PFSK-1 (cell line): ENCODE data around the gene GSE1.

Experiments used
- POLR2AphosphoS5 ChIP-seq: IDR thresholded peaks from 2 replicates; pipeline ENCODE4 v1.6.1; 2012; ENCODE audit warnings: low read depth, mild to moderate bottlenecking, control low read depth, low read length, moderate library complexity
- TF ChIP-seq, protein P1 (sequence below), 2 experiments: IDR thresholded peaks; 2 replicates each; pipeline versions ENCODE4 v1.6.1 to v1.8.0; 2011 to 2012; ENCODE audit warnings: low read depth in 2 of 2, low read length in 2 of 2, control low read depth in 1 of 2, inconsistent platforms in 1 of 2, mild to moderate bottlenecking in 1 of 2, moderate library complexity in 1 of 2; ENCODE audit not compliant: insufficient read depth in 1 of 2

DNA sequence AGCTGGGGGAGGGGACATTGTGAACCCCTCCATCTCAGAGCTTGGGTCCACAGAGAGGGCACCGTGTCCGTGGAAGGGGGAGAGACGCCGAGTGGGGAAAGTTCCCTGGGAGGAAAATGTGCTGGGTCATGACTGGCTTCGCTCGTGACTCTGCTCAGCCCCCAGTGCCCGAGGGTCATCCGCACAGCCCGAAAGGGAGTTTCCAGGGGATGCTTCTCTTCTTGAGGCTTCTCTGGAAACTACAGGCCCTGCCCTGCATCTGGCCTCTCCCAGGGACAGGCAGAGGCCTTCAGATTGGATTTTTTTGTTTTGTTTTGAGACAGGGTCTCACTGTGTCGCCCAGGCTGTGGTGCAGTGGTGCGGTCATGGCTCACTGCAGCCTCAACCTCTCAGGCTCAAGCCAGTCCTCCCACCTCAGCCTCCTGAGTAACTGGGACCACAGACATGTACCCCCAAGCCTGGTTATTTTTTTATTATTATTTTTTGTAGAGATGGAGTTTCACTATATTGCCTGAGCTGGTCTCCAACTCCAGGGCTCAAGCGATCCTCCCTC is 9.8 kb upstream of the GSE1 start:
- TF ChIP-seq POLR2AphosphoS5, result no peak
- TF ChIP-seq, protein P1, sequence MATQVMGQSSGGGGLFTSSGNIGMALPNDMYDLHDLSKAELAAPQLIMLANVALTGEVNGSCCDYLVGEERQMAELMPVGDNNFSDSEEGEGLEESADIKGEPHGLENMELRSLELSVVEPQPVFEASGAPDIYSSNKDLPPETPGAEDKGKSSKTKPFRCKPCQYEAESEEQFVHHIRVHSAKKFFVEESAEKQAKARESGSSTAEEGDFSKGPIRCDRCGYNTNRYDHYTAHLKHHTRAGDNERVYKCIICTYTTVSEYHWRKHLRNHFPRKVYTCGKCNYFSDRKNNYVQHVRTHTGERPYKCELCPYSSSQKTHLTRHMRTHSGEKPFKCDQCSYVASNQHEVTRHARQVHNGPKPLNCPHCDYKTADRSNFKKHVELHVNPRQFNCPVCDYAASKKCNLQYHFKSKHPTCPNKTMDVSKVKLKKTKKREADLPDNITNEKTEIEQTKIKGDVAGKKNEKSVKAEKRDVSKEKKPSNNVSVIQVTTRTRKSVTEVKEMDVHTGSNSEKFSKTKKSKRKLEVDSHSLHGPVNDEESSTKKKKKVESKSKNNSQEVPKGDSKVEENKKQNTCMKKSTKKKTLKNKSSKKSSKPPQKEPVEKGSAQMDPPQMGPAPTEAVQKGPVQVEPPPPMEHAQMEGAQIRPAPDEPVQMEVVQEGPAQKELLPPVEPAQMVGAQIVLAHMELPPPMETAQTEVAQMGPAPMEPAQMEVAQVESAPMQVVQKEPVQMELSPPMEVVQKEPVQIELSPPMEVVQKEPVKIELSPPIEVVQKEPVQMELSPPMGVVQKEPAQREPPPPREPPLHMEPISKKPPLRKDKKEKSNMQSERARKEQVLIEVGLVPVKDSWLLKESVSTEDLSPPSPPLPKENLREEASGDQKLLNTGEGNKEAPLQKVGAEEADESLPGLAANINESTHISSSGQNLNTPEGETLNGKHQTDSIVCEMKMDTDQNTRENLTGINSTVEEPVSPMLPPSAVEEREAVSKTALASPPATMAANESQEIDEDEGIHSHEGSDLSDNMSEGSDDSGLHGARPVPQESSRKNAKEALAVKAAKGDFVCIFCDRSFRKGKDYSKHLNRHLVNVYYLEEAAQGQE (IDR thresholded peaks at IDR 0.05; ENCODE audit: insufficient read depth in 1 of 2, low read depth in 2 of 2, low read length in 2 of 2), result no peak
